ENCODE measurements around the gene IPO4.

Gene IPO4

GRCh38 chr14:24130717-24131548, 57.7 kb downstream of the IPO4 start:
- no peak for DNase-seq

DNA sequence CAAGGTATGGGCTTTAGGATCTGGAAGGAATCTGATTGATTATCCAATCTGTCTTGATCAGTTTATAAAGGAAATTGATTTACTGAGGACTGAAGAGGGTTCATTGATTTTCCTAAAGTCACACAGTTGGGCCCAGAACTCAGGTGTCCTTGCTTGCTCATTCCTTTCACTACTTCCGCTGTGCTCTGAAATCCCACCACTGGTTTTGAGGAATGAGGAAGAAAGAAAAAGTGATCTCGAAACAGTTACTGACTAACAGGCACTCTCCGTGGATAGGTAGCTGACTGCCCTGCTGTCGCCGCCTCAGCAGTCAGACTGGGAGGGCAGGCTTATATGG, 58.3 kb downstream of the IPO4 start, which contains the start of gene FITM1:
TSS of gene FITM1 (plus strand) at position 280 of the 337 bp plus-strand sequence. CDS start 905 bp downstream, outside the sequence.
- no peak for DNase-seq
